Fibroblast of lung (primary cell): ENCODE results near the gene CAMTA1. TPM values are rescaled to one million over a fixed set of nuclear protein-coding genes. Genes with fewer than 3 reads are reported as not detected.

Experiments used
- DNase-seq, 2 donors: peaks; one replicate each; pipeline versions ENCODE4 v3.0.0 to v3.0.0-alpha.2; 2010; ENCODE audit warnings: low read depth in 2 of 2
- H2AFZ ChIP-seq: 2 replicates; pipeline ENCODE4 v1.5.1; 2012; ENCODE audit warnings: low read length, control low read depth, inconsistent platforms
- H3K27ac ChIP-seq: 2 replicates; pipeline ENCODE4 v1.5.1; 2011; ENCODE audit warnings: low read length, control low read depth; ENCODE audit not compliant: insufficient read depth
- H3K27me3 ChIP-seq: 2 replicates; pipeline ENCODE4 v1.5.1; 2011; ENCODE audit warnings: mild to moderate bottlenecking, low read length; ENCODE audit not compliant: control insufficient read depth, insufficient read depth
- H3K36me3 ChIP-seq: 2 replicates; pipeline ENCODE4 v1.5.1; 2011; ENCODE audit warnings: low read length; ENCODE audit not compliant: control insufficient read depth, insufficient read depth
- H3K4me1 ChIP-seq: 2 replicates; pipeline ENCODE4 v1.5.1; 2011; ENCODE audit warnings: low read length; ENCODE audit not compliant: control insufficient read depth, insufficient read depth; ENCODE audit errors: extremely low read depth
- H3K4me2 ChIP-seq: 2 replicates; pipeline ENCODE4 v1.5.1; 2011; ENCODE audit warnings: low read length, control low read depth; ENCODE audit not compliant: insufficient read depth; ENCODE audit errors: extremely low read depth
- H3K4me3 ChIP-seq, 4 experiments: fragments of 200-600 bp in 1 of 4; sonication (generic) in 1 of 4; replicated peaks in 1 of 4; 2 replicates each; pipeline ENCODE4 v1.5.1; 2011 to 2016; ENCODE audit warnings: low read length in 4 of 4, low read depth in 3 of 4, mild to moderate bottlenecking in 3 of 4, control low read depth in 2 of 4, inconsistent platforms in 1 of 4, mixed read lengths in 1 of 4; ENCODE audit not compliant: insufficient read depth in 1 of 4; ENCODE audit errors: control extremely low read depth in 1 of 4
- H3K79me2 ChIP-seq: 2 replicates; pipeline ENCODE4 v1.5.1; 2012; ENCODE audit warnings: mild to moderate bottlenecking, low read length, inconsistent platforms; ENCODE audit not compliant: control insufficient read depth, insufficient read depth
- H3K9ac ChIP-seq: 2 replicates; pipeline ENCODE4 v1.5.1; 2011; ENCODE audit warnings: mild to moderate bottlenecking, low read length, control low read depth; ENCODE audit not compliant: insufficient read depth
- H3K9me3 ChIP-seq: 2 replicates; pipeline ENCODE4 v1.5.1; 2012; ENCODE audit warnings: low read depth, low read length; ENCODE audit not compliant: control insufficient read depth, insufficient read depth
- H4K20me1 ChIP-seq: 2 replicates; pipeline ENCODE4 v1.5.1; 2011; ENCODE audit warnings: low read length; ENCODE audit not compliant: control insufficient read depth, insufficient read depth; ENCODE audit errors: extremely low read depth
- EZH2 ChIP-seq: IDR thresholded peaks from 2 replicates; pipeline ENCODE4 v1.5.1; 2012; ENCODE audit warnings: low read length, control low read depth, mild to moderate bottlenecking; ENCODE audit errors: missing control alignments
- polyA plus RNA-seq, 2 donors: library from polyadenylated mRNA; depleted of rRNA in 1 of 2; stranded (reverse) in 1 of 2; unstranded in 1 of 2; fragments of >200 nt; gene quantifications; 2 replicates each; pipeline ENCODE4 v1.2.1, GENCODE V29; 2011 to 2012; ENCODE audit warnings: missing spikeins in 1 of 2
- total RNA-seq: library from RNA; depleted of rRNA; stranded (reverse); fragments of >200 nt; gene quantifications from 2 replicates; pipeline ENCODE4 v1.2.1, GENCODE V29; 2014
- TF ChIP-seq, protein P1 (sequence below), 2 donors: IDR thresholded peaks in 1 of 2; conservative IDR thresholded peaks in 1 of 2; 1 replicate in 1 of 2; 2 replicates in 1 of 2; pipeline ENCODE4 v1.5.1; 2011 to 2012; ENCODE audit warnings: low read length in 2 of 2, control low read depth in 1 of 2, inconsistent platforms in 1 of 2, low read depth in 1 of 2, mild to moderate bottlenecking in 1 of 2

Gene CAMTA1
- total and polyA plus RNA-seq, 2 donors (not counting 1 experiment from before 2014, with no cell fraction given) = 47.6 to 86.0 TPM

DNA sequence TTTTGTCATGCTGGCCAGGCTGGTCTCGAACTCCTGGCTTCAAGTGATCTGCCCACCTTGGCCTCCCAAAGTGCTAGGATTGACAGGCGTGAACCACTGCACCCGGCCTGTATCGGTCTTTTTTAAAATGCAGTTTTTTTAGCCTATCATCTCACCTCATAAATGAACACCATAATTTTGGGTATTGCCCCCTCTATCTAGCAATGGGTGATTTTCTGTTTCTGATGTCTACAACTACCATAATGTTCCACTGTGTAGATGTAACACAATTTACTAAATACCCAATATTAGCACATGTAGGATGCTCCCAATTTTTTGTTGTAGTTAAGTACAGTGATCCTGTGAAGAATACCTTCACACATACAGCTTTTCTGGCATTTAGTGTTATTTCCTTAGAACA lies 2.0 kb upstream of the CAMTA1 start:
- Histone ChIP-seq H4K20me1 (no peaks in the 10 kb centered on the region), H3K4me3 (peak overlapping the region in 2 of 4 experiments; percentile 72 to 75), H3K9me3 (no peaks in the 10 kb centered on the region), H3K27me3 (no peaks in the 10 kb centered on the region), H3K4me1 (peaks cover 2% of the 10 kb centered on the region), H3K9ac (no peak overlapping the region), H3K27ac (no peak overlapping the region), H3K36me3 (no peaks in the 10 kb centered on the region), H3K4me2 (peak overlapping the region; percentile 73), H2AFZ (no peak overlapping the region), H3K79me2 (peaks cover 22% of the 10 kb centered on the region)
- no peak for DNase-seq
- no peak for TF ChIP-seq EZH2
- TF ChIP-seq, protein P1, sequence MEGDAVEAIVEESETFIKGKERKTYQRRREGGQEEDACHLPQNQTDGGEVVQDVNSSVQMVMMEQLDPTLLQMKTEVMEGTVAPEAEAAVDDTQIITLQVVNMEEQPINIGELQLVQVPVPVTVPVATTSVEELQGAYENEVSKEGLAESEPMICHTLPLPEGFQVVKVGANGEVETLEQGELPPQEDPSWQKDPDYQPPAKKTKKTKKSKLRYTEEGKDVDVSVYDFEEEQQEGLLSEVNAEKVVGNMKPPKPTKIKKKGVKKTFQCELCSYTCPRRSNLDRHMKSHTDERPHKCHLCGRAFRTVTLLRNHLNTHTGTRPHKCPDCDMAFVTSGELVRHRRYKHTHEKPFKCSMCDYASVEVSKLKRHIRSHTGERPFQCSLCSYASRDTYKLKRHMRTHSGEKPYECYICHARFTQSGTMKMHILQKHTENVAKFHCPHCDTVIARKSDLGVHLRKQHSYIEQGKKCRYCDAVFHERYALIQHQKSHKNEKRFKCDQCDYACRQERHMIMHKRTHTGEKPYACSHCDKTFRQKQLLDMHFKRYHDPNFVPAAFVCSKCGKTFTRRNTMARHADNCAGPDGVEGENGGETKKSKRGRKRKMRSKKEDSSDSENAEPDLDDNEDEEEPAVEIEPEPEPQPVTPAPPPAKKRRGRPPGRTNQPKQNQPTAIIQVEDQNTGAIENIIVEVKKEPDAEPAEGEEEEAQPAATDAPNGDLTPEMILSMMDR (conservative IDR thresholded peaks at IDR 0.05 in 1 of 2, IDR thresholded peaks at IDR 0.05 in 1 of 2; ENCODE audit: low read depth in 1 of 2, low read length in 2 of 2) = no peak

DNA sequence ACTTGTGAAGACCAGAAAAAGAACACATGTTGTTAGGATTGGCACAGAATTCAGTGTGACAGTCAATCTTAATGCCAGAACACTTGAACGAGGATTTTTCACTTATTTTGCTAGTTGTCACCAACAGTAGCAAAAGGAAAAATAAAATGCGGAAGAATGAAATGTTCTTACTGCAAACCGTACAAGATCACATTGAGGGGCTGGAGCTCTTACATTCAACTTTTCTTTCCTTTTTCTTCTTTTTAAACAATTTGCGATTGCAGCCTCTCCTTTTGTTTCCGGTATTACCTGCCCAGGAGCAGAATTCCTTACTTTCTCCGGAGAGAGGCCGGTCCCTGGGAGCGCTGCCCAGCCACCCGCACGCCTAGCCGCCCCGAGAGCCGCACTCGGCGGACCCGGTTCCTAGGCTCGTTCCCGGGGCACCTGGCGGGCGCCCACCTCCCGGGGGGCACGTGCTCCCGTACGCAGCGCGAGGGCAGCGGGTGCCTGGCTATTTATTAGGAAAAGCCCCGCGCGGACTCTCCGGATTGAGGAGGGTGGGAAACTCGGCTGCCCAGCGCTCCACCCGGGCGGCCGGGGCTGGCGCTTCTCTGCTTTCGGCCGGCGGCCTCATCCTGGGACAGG lies 1.2 kb upstream of the CAMTA1 start:
- no peaks in the 10 kb centered on the region for H3K9me3 ChIP-seq
- peaks cover 30% of the 10 kb centered on the region for H3K79me2 ChIP-seq
- H3K27ac ChIP-seq = peak overlapping the region; percentile 89
- H3K4me2 ChIP-seq = peak overlapping the region; percentile 73
- H4K20me1 ChIP-seq = no peaks in the 10 kb centered on the region
- peak in 1 of 2 donors; percentile 33 for DNase-seq
- H3K9ac ChIP-seq = peak overlapping the region; percentile 86
- H2AFZ ChIP-seq = peak overlapping the region; percentile 5
- H3K4me1 ChIP-seq = peaks cover 2% of the 10 kb centered on the region
- TF ChIP-seq, protein P1 (conservative IDR thresholded peaks at IDR 0.05 in 1 of 2, IDR thresholded peaks at IDR 0.05 in 1 of 2; ENCODE audit: low read depth in 1 of 2, low read length in 2 of 2) = no peak
- no peak for TF ChIP-seq EZH2
- H3K36me3 ChIP-seq = no peaks in the 10 kb centered on the region
- peak overlapping the region; percentile 45 to 77 (median 74) for H3K4me3 ChIP-seq
- H3K27me3 ChIP-seq = no peaks in the 10 kb centered on the region

DNA sequence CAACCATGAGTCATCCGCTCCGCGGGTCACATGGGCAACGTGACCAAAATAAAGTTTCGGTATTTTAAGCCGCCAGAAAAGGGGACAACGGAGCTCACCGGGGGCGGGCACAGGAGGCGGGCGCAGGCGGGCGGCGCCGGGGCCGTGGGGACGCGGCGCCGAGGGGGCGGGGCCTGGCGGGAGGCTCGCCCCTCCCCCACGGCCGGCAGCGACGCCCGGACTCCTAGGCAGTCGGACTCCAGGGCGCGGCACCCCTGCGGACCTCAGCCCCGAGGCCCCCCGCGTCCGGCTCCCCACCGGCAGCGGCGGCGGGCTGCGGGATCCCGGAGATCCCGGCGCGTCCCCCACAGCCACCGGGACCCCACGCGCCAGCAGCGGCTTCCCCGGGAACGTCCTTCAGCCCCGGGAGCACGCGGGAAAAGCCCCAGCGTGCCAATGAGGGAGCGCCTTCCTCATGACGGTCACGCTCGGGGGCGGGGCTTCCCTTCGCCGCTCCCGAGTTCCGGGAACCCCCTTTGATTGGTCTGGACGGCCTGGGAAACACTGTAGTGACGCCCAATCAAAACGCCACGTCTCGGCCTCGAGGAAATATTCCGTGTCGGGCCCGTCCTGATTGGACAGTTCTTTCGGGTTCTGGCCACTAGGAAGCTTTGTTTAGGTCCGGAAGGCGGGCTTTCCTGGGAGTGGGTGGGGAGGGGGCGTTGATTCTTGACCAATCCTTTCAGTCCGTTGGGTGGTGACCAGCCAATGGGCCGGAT lies 515 bp upstream of the CAMTA1 start:
- H3K36me3 ChIP-seq = no peaks in the 10 kb centered on the region
- peak overlapping the region; percentile 52 for H3K4me2 ChIP-seq
- H3K9ac ChIP-seq = peak overlapping the region; percentile 86

More for the DNA sequence above, 515 bp upstream of the CAMTA1 start:
- H3K27ac ChIP-seq = peak overlapping the region; percentile 89
- peaks cover 2% of the 10 kb centered on the region for H3K4me1 ChIP-seq
- peaks cover 34% of the 10 kb centered on the region for H3K79me2 ChIP-seq
- H4K20me1 ChIP-seq = no peaks in the 10 kb centered on the region
- H2AFZ ChIP-seq = no peak overlapping the region
- no peaks in the 10 kb centered on the region for H3K27me3 ChIP-seq
- TF ChIP-seq, protein P1 (conservative IDR thresholded peaks at IDR 0.05 in 1 of 2, IDR thresholded peaks at IDR 0.05 in 1 of 2; ENCODE audit: low read depth in 1 of 2, low read length in 2 of 2) = no peak
- peak; percentile 29 for TF ChIP-seq EZH2
- peak; percentile 100 for DNase-seq
- H3K9me3 ChIP-seq = no peaks in the 10 kb centered on the region
- peak overlapping the region; percentile 48 to 77 (median 74) for H3K4me3 ChIP-seq
